Germinal center (tissue), 1 donor: Measurements from ENCODE around the gene CEP250.
"Not testable (repeated sequence)": the region's sequence is repeated elsewhere in the genome, so short reads cannot be mapped to it uniquely, and the experiment has no call there.

Experiments
- DNase-seq: peaks from one replicate; pipeline ENCODE4 v3.0.0; 2012; ENCODE audit warnings: mixed read lengths, low spot score

Gene CEP250

DNA sequence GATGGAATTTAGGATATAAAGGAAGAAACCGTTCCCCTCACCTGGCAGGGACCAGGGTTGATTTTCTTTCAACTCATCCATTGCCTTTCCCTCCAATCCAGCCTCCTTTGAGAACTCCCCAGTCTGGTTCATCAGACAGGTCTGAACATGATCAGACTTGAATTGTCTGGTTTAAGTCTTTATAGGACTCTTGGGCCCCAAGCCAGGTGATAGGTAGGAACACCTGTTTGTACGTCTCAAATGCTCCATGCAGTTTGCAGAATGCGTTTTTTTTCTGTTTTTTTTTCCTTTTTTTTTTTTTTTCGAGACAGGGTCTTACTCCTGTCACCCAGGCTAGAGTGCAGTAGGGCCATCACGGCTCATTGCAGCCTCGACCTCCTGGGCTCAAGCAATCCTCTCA, 4.1 kb upstream of the CEP250 start:
- no peak for DNase-seq

DNA sequence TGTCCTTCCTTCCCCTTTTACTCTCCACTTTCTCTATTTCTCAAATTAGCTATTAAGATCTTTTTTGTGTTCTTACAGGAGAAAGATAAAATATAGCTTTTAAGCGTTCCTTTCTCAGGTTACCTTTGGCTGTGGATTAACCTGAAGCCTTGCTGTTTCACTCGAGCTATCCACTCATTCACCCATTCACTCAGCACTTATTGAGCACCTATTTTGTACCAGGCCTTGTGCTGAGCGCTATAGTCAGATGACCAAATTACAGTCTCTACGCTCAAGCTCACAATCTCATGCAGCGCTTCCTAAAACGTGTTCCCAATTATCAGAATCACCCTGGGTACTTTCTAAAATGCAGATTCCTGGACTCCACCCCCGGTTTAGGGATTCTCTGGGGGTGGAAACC, 1.8 kb upstream of the CEP250 start:
- no peak for DNase-seq

DNA sequence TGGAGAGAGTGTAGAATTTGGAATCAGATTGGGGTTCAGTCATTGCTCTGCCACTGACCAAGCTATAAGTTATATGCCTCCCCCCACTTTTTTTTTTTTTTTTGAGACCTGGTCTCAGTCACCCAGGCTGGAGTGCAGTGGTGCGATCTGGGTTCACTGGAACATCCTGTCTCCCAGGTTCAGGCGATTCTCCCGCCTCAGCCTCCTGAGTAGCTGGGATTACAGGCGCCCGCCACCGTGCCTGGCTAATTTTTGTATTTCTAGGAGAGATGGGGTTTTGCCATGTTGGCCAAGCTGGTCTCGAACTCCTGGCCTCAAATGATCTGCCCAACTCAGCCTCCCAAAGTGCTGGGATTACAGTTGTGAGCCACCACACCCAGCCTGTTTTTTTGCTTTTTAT, 1.3 kb downstream of the CEP250 start:
- not testable (repeated sequence) for DNase-seq

DNA sequence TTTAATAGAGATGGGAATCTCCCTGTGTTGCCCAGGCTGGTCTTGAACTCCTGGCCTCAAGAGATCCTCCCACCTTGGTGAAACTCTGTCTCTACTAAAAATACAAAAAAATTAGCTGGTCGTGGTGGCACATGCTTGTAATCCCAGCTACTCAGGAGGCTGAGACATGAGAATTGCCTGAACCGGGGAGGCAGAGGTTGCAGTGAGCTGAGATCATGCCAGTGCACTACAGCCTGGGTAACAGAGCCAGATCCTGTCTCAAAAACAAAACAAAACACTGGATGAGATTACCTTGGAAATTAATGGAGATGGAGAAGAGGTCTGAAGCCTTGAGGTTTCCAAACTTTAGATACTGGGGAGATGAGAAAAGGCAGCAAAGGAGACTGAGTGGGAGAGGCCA, 2.1 kb downstream of the CEP250 start:
- DNase-seq: not testable (repeated sequence)

DNA sequence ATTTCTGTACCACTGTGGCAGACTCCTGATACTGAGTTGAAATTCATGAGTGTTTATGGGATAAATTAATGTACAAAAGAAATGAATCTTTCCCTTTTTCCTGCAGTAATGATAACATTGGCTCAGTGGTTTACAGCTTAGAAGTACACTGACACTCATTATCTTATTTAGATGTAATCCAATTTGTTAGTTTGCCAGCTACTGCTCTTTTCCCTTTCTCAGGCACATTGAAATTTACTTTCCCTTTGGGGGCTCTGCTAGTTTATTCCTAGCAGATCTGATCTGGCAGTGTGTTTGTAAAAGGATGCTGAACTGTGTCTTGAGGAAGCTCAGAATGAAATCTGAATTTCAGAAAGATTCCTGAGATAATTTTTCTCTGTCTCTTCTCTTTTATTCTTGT, 3.0 kb downstream of the CEP250 start:
- no peak for DNase-seq

DNA sequence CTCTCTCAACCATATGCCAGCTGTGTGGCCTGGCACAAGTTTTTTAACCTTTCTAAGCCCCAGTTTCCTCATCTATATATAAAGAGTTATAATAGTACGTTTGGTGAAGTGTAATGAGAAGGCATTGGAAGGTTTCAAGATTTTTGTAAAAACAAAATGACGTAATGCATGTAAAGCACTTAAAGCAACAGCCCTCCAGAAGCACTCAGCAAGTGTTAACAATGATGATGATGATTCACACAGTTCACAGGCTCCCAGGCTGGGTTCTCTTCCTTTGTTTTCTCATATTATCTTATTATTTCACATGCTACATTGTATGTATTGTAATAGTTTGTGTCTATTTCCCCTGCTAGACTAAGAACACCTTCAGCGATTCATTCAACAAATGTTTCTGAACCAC, 6.2 kb downstream of the CEP250 start:
- DNase-seq: no peak

DNA sequence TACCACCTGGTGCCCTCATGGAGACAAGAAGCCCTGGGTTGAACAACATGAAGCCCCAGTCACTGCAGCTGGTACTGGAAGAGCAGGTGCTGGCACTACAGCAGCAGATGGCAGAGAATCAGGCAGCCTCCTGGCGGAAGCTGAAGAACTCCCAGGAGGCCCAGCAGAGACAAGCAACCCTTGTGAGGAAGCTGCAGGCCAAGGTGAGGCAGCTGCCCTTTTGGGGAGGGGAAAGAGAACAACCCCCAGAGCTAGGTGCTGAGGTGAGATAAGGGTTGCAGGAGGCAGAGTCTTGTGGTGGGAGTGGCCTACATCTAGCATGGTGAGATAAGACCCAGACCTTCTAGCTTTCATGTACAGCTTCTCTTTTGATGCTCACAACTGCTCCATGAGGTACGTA, 7.0 kb downstream of the CEP250 start:
- DNase-seq: peak; percentile 62

DNA sequence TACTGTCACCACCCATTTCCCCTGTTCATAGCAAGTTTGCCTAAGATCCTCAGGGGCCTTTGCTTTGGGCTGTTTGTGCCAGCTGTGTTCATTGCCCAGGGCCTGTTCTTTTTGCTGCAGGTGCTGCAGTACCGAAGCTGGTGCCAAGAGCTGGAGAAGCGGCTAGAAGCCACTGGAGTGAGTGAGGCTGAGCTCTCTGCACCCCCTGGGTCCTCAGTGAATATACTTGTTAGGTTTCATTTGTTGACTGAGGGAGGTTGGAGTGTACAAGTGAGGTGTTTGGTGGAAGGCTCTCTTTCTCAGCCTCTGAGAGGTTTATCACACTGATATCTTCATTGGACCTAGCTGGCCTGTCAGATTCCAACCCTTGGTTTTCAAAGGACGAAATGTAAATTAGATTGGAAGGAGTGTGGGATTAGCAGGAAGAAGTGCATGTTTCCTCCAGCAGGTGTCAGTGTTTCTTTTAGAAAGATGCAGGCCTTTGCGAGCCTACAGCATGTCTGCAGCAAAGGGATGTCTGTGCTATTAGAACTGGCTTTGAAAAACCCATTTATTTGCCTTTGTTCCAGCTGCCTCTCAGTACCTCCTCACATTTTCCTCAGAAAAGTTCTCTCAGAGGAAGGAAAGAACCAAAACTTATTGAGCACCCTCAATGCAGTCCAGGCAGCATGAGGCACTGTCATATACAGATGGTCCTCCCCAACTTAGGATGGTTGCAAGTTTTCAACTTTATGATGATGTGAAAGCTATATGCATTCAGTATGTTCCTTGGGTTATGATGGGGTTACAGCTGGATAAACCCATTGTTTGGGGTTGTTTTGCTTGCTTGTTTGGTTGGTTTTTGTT, 8.3 kb downstream of the CEP250 start:
- peak; percentile 68 for DNase-seq

DNA sequence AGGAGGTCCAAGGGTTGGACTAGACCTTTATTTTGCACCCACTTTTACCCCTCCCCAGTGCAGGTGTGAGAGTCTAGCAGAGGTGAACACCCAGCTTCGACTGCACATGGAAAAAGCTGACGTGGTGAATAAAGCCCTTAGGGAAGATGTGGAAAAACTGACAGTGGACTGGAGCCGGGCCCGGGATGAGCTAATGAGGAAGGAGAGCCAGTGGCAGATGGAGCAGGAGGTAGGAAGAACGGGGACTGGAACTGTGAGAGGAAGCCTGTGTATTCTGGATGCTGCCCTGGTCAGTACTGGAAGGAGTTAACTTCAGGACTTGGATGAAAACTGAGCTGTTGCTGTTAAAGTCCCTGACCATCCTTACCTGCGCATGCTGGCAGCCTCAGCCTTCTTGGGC, 10.6 kb downstream of the CEP250 start:
- DNase-seq: no peak

DNA sequence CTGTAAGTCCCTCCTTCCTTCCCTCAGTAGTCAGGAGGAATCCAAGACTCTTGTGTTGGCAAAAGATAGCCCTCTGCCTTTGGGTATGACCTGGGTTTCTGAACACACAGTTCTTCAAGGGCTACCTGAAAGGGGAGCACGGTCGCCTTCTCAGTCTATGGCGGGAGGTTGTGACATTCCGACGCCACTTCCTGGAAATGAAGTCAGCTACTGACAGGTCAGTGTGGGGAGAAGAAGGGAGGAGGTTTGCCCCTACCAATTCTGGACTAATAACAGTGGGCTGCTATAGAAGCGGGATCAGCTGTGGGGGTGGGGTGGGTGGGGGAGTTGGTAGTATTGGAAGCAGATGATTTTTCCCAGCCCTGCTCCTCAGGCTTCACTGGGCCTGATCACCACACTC, 11.5 kb downstream of the CEP250 start:
- DNase-seq: no peak

DNA sequence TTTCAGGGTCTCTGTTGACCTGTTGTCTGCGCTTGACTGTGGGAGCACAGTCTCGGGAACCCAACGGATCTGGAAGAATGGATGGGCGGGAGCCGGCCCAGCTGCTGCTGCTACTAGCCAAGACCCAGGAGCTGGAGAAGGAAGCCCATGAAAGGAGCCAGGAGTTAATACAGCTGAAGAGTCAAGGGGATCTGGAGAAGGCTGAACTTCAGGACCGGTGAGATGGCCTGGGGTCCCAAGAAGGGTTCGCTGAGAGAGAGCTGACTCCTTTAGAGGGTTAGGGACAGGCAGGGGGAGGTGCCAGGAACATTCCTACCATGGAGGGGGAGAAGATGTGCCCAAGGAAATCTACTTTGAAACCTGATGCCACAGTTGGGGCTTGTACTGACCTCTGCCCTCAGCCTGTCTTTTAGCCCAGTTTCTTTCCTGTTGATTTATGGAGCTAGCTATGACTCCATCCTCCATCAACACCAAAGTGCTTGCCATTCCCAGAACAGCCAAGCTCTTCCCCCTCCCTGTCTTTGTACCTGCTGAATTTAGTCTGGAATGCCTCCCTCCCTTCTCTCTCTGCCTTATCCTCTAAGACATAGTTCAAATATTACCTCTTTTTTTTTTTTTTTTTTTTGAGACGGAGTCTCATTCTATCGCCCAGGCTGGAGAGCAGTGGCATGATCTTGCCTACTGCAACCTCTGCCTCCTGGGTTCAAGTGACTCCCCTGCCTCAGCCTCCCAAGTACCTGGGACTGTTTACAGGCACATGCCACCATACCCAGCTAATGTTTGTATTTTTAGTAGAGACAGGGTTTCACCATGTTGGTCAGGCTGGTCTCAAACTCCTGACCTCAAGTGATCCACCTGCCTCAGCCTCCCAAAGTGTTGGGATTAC, 12.2 kb downstream of the CEP250 start:
- no peak for DNase-seq

DNA sequence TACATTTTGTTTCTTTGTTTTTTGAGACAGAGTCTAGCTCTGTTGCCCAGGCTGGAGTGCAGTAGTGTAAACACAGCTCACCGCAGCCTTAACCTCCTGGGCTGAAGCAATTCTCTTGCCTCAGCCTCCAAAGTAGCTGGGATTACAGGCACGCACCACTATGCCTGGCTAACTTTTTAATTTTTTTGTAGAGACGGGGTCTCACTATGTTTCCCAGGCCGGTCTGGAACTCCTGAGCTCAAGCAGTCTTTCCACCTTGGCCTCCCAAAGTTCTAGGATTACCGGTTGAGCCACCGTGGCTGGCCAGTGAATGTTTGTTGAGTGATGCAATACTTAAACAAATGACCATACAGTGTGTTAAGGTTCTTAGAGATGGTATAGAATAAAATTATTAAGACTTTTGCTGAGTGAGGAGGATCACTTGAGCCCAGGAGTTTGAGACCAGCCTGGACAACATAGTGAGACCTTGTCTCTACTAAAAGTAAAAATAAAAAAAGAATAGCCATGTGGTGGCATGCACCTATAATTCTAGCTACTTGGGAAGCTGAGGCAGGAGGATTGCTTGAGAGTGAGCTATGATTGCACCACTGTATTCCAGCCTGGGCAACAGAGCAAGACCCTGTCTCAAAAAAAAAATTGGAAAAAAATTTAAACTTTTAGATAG, 13.4 kb downstream of the CEP250 start:
- no peak for DNase-seq

DNA sequence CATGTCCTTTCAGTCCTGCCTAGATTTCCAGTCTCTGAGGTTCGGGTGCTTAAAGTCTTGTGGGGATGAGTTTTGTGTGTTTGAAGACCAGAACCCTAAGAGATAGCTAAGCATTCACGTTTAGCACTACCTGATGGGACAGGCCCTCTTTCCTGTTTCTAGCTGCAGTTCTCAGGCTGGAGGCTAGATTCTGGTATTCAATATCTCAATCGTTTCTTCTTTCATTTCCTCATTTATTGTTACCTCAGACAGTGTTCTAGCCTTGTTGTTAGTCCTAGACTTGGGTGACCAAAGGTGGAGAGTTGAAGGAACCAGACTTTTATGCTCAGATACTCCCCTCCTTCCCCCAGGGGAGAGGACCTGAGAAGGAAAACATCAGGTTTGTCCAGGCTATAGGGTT, 16.8 kb downstream of the CEP250 start:
- peak; percentile 33 for DNase-seq

DNA sequence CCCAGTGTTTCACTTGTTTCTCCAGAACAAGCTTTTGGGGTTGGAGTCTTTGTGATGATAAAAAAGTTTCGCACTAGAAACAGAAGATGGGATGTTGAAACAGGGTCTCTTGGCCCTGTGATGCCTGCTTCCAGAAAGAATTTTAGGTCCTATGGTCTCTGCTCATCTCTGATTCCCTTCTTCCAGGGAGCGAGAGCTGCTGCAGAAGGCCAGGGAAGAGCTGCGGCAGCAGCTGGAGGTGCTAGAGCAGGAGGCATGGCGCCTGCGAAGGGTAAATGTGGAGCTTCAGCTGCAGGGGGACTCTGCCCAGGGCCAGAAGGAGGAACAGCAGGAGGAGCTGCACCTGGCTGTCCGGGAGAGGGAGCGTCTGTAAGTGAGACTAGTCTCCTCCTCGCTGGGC, 18.3 kb downstream of the CEP250 start:
- DNase-seq: no peak

DNA sequence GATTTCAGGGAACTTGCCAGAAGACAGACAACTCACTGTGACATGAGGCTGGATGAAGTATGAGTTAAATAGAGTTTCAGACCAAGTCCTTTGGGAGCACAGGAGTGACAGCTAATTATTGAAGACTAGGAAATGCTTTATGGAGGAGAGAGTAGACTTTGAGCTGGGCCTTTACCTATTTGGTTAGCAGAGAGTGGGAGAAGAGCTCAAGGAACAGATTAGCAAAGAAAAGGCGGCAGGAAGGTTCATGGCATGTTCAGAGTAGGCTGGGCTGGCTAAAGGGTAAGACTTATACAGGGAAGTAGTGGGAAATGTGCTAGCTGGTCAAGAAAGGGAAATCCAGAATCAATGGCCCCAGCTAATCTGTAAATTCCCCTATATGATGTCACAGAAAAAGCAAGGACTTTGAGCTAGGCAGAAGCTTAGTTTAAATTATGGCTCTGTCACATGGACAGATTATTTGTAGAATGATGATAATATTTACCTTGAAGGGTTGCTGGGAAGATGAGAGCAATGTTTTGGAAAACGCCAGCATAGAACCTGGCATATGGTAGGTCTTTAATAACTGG, 19.0 kb downstream of the CEP250 start:
- DNase-seq: no peak

DNA sequence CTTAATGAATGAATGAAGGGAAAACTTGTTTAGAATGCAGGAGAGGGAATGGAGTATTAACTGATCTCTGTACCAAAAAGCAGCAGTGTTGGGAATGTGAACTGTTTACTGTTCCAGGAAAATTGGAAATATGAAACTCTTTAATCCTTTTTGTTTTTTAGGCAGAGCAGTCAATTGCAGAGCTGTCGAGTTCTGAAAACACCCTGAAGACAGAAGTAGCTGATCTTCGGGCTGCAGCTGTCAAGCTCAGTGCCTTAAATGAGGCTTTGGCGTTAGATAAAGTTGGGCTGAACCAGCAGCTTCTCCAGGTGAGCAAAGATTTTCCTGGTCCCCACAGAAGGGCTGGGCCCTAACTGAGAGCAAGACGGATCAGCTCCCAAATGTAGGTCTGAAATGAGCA, 20.9 kb downstream of the CEP250 start:
- DNase-seq: no peak

DNA sequence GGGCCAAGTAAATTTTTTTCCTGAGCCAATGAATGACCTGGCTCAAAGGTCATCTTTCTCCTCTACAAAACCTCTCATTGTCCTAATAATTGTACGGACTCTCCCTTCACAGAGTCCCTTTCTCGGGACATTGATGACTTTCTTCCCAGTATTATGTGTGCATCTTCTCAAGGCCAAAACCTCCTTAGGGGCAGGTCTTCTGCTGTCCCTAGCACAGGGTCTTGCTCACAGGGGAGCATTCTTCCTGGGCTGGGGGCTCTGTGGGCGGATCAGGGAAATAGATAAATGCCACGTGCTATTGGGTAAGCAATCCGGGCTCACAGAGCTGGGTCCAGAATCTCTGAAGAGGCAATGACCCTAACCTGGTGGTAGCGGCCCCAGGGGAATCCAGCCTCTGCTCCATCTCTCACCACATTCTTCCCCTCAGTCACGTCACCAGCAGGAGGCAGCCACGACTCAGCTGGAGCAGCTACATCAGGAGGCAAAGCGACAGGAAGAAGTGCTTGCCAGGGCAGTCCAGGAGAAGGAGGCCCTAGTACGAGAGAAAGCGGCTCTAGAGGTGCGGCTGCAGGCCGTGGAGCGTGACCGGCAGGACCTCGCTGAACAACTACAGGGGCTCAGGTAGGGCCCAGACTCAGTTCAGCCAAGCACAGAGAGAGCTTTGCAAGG, 23.5 kb downstream of the CEP250 start:
- DNase-seq: peak; percentile 33

DNA sequence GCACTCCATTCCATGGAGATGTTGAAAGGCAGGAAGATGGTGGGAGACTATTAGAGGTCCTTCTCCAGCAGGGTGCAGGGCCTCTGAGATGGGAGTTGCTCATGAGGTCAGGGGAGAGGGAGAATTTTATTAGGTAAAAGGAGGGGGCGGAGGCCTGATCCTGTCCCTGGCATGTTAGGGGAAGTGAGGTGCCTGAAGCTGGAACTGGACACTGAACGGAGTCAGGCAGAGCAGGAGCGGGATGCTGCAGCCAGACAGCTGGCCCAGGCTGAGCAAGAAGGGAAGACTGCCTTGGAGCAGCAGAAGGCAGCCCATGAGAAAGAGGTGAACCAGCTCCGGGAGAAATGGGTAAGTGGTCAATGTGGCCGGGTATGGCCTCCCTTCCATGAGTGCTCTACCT, 24.4 kb downstream of the CEP250 start:
- DNase-seq: no peak

DNA sequence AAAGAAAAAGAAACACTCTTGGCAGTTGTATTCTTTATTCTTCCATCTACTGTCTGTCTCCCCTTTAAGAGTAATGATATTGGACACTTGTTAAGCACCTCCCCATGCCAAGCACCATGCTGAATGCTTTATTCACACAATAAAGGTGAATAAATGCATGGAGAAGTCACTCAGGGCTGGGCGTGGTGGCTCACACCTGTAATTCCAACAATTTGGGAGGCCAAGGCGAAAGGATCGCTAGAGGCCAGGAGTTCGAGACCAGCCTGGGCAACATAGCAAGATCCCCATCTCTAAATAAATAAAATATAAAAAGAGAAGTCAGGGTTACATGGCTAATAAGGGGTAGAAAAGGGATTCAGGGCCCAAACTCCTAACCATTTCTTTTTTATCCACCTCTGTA, 32.1 kb downstream of the CEP250 start:
- DNase-seq: no peak

DNA sequence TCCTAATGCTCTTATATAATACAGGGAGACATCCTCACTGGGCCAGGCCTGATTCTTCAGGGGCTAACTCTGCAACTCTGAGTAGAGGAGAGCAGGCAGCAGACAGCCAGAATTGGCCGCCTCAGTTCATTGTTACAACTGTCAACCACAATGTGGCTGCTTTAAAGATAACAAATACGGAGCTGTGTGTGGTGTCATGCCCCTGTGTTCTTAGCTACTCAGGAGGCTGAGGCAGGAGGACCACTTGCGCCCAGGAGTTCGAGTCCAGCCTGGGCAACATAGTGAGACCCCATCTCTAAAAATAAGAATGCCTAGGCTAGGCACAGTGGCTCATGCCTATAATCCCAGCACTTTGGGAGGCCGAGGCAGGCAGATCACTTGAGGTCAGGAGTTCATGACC, 34.3 kb downstream of the CEP250 start:
- DNase-seq: no peak

DNA sequence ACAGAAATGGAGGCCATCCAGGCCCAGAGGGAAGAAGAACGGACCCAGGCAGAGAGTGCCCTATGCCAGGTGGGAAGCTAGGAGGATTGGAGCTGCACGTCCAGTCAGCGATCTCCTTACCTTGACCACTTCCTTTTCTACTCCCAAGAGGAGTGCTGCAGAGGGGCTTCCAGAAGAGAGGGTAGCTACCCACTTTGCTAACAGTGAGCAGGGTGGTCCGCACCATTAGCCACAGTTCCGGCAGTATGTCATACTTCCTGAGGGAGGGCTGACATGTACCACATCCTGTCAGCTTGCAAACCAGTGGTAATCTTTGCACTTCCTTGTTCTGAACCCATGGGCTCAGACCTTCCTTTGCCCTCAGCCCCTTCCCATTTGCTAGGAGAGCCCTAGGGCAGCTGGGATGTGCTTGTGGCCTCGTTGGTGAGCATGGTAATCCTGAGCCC, 35.4 kb downstream of the CEP250 start:
- DNase-seq: peak; percentile 75

DNA sequence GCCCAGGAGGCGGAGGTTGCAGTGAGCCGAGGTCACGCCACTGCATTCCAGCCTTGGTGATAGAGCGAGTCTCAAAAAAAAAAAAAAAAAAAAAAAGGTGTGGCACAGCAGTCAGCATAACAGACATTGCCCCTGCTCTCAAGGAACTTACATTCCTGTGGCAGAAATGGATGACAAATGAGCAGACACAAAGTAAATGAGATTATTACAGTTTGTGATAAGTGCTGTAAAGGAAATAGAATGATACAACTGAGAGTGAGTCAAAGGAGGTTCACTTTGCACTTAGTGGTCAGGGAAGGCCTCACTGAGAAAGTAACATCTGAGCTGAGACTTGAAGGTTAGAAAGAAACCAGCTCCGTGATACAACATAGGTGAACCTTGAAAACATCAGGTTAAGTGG, 36.4 kb downstream of the CEP250 start:
- no peak for DNase-seq
